ENCODE results near the gene KDM4C. TPM values are rescaled to one million over a fixed set of nuclear protein-coding genes. Genes with fewer than 3 reads are reported as not detected.

The KDM4C gene
- total RNA-seq, 4 donors from 2014 or later = 25.2 to 41.1 (median 26.4) TPM

GRCh38 chr9:6844267-6844666 lies 86.5 kb downstream of the KDM4C start:
- Histone ChIP-seq H3K27ac (replicated peaks in 1 of 4) (no peak overlapping the region), H3K4me1 (peaks cover 0 to 4% (median 0%) of the 10 kb centered on the region in 4 donors), H3K36me3 (peaks cover 0 to 7% (median 0%) of the 10 kb centered on the region in 4 donors), H3K9me3 (no peaks in the 10 kb centered on the region), H3K4me3 (no peak overlapping the region), H3K27me3 (no peaks in the 10 kb centered on the region)
- DNase-seq (ENCODE audit: extremely low spot score) = no peak
- TF ChIP-seq POLR2A (IDR thresholded peaks at IDR 0.05; ENCODE audit: low read depth) = no peak
- no peak for TF ChIP-seq POLR2AphosphoS5 (IDR thresholded peaks at IDR 0.05)
- TF ChIP-seq CTCF (IDR thresholded peaks at IDR 0.05) = no peak
- TF ChIP-seq EP300 (IDR thresholded peaks at IDR 0.05) = no peak
- intact Hi-C loops (cut with DNase I) = no loop called here
- WGBS = 91% methylated on average over 4 of the region's 4 CpGs

DNA sequence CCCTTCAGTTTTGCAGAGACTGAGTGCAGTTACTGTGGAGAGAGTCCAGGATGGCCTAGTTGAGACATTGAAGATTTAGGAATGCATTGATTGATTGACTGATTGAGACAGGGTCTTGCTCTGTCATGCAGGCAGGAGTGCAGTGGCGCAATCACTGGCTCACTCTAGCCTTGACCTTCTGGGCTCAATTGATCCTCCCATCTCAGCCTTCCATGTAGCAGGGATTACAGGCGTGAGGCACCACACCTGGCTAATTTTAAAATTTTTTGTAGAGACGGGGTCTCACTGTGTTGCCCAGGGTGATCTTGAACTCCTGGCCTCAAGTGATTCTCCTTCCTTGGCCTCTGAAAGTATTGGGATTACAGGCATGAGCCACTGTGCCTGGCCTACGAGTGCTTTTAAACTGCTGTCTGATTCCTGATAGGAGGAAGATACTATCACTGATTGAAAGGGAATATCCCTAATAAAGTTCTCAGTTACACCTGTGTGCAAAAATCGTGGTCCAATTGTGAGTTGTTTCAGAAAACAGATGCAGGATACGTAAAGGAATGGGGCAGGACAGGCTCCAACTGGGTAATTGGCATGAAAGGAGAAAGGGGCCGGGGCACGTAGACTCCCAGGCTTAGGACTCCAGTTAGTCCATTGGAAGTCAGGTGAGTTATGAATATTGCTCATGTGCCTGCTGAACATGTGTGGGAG lies 87.5 kb downstream of the KDM4C start:
- H3K4me1 ChIP-seq = peaks cover 0 to 4% (median 0%) of the 10 kb centered on the region in 4 donors
- H3K9me3 ChIP-seq = no peaks in the 10 kb centered on the region
- H3K27ac ChIP-seq (replicated peaks in 1 of 4) = no peak overlapping the region
- H3K4me3 ChIP-seq = no peak overlapping the region
- 91% methylated on average over 8 of the region's 8 CpGs for WGBS
- TF ChIP-seq EP300 (IDR thresholded peaks at IDR 0.05) (no peak), POLR2A (IDR thresholded peaks at IDR 0.05; ENCODE audit: low read depth) (no peak), POLR2AphosphoS5 (IDR thresholded peaks at IDR 0.05) (no peak), CTCF (IDR thresholded peaks at IDR 0.05) (no peak)
- DNase-seq (ENCODE audit: extremely low spot score) = no peak
- intact Hi-C loops (cut with DNase I) = no loop called here
- peaks cover 0 to 17% (median 3%) of the 10 kb centered on the region in 4 donors for H3K36me3 ChIP-seq
- H3K27me3 ChIP-seq = no peaks in the 10 kb centered on the region

DNA sequence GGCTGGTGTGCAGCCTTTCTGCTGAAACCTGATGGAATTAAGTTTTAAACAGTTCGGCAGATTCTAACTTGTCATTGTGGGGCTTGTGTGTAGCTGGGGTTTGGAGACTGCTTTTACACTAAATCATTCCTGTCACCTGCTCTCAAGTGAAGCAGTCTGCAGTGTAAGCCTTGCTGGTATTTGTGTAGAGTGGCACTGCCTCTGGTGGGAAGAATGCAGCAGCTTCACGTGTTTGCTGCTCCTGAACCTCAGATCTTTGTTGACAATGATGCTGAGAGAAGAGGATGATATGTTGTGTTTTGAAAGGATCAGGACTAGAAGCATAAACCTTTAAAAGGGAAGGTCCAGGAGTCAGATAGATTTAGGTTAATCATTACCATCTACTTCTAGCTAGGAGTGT lies 88.1 kb downstream of the KDM4C start:
- no peak overlapping the region for H3K4me3 ChIP-seq
- H3K9me3 ChIP-seq = no peaks in the 10 kb centered on the region
- DNase-seq (ENCODE audit: extremely low spot score) = no peak
- peaks cover 0 to 4% (median 0%) of the 10 kb centered on the region in 4 donors for H3K4me1 ChIP-seq
- intact Hi-C loops (cut with DNase I) = no loop called here
- H3K27ac ChIP-seq (replicated peaks in 1 of 4) = no peak overlapping the region
- TF ChIP-seq EP300 (IDR thresholded peaks at IDR 0.05) (no peak), CTCF (IDR thresholded peaks at IDR 0.05) (peak in 2 of 3 experiments; percentile 21 to 22), POLR2A (IDR thresholded peaks at IDR 0.05; ENCODE audit: low read depth) (no peak)
- peaks cover 0 to 23% (median 4%) of the 10 kb centered on the region in 4 donors for H3K36me3 ChIP-seq
- WGBS = 75% methylated on average over 2 of the region's 2 CpGs
- no peaks in the 10 kb centered on the region for H3K27me3 ChIP-seq

GRCh38 chr9:6852243-6852963 lies 94.6 kb downstream of the KDM4C start:
- no peaks in the 10 kb centered on the region for H3K9me3 ChIP-seq
- peaks cover 0 to 14% (median 7%) of the 10 kb centered on the region in 4 donors for H3K4me1 ChIP-seq
- 95% methylated on average over 7 of the region's 7 CpGs for WGBS
- no peak overlapping the region for H3K4me3 ChIP-seq
- no peak overlapping the region for H3K27ac ChIP-seq (replicated peaks in 1 of 4)
- TF ChIP-seq EP300 (IDR thresholded peaks at IDR 0.05) = no peak
- TF ChIP-seq POLR2AphosphoS5 (IDR thresholded peaks at IDR 0.05) = no peak
- no peak for TF ChIP-seq POLR2A (IDR thresholded peaks at IDR 0.05; ENCODE audit: low read depth)
- no peak for DNase-seq (ENCODE audit: extremely low spot score)
- H3K36me3 ChIP-seq = peaks cover 0 to 17% (median 5%) of the 10 kb centered on the region in 4 donors
- no peaks in the 10 kb centered on the region for H3K27me3 ChIP-seq
- intact Hi-C loops (cut with DNase I) = no loop called here

DNA sequence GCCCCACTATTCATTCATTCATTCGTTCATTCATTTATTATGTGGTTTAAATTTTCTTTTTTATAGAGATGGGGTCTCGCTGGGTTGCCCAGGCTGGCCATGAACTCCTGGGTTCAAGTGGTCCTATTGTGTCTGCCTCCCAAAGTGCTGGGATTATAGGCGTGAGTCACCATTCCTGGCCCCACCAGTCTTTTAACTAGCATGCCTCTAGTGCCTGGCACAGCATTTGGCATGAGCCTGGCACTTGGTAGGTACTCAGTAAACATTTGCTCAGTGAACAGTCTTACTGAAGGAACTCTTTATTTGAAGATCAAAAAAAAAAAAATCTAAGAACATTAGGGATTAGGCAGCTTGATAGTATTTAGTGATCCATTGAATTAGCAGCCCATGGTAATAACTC lies 98.1 kb downstream of the KDM4C start:
- H3K9me3 ChIP-seq = no peaks in the 10 kb centered on the region
- H3K27ac ChIP-seq (replicated peaks in 1 of 4) = no peak overlapping the region
- peaks cover 0 to 3% (median under 1%) of the 10 kb centered on the region in 4 donors for H3K36me3 ChIP-seq
- WGBS = 91% methylated on average over 3 of the region's 3 CpGs
- no peaks in the 10 kb centered on the region for H3K27me3 ChIP-seq
- DNase-seq (ENCODE audit: extremely low spot score) = no peak
- H3K4me3 ChIP-seq = no peak overlapping the region
- intact Hi-C loops (cut with DNase I) = no loop called here
- peaks cover 0 to 14% (median 7%) of the 10 kb centered on the region in 4 donors for H3K4me1 ChIP-seq
- TF ChIP-seq POLR2AphosphoS5 (IDR thresholded peaks at IDR 0.05) (no peak), CTCF (IDR thresholded peaks at IDR 0.05) (no peak), POLR2A (IDR thresholded peaks at IDR 0.05; ENCODE audit: low read depth) (no peak), EP300 (IDR thresholded peaks at IDR 0.05) (no peak)
